HG03378 (cell line): ENCODE results near the gene KLK2.

Source experiments
- ATAC-seq: cut with Tn5 transposase; IDR thresholded peaks from one replicate; pipeline ENCODE4 v1.9.1; 2021; ENCODE audit warnings: mild to moderate bottlenecking, moderate library complexity; ENCODE audit not compliant: unreplicated experiment

The KLK2 gene

DNA sequence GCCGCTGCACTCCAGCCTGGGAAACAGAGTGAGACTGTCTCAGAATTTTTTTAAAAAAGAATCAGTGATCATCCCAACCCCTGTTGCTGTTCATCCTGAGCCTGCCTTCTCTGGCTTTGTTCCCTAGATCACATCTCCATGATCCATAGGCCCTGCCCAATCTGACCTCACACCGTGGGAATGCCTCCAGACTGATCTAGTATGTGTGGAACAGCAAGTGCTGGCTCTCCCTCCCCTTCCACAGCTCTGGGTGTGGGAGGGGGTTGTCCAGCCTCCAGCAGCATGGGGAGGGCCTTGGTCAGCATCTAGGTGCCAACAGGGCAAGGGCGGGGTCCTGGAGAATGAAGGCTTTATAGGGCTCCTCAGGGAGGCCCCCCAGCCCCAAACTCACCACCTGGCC lies at the start of gene KLK2:
TSS of gene KLK2 (plus strand) at position 384 of the 400 bp plus-strand sequence. CDS start 35 bp downstream, outside the sequence.
- ATAC-seq, result no peak

DNA sequence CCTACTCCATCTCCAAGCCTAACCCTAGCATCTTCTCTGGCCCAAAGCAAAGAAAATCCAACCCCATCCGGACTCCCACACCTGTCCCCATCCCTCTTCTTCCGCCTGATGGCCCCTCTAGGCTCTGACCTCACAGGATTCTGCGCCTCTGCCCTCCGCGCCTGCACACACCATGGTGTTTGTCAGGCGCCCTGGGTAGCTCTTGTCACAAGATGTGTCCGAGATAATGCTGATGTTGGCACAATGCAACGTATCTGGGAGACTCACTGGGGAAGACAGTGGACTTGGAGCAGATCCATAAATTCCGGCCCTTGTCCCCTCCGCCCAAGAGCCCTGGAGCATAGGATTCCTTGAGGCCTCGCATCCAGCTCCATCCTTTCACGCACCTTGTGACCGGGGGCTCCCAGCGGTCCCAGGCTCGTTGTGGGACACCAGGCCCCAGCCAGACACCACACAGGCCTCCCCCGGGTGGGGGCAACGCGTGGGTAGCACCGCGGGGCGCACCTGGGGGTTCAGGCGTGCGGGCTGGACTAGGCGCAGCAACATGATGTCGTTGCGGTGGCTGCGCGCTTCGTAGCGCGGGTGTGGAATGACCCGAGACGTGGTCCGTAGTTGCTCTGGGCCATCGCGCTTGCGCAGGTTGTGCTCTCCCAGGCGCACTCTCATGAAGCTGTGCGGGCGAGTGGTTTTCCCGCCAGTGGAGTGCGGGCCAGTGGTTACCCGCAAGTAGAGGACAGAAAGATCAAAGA lies 46.6 kb upstream of the KLK2 start:
- no peak for ATAC-seq

DNA sequence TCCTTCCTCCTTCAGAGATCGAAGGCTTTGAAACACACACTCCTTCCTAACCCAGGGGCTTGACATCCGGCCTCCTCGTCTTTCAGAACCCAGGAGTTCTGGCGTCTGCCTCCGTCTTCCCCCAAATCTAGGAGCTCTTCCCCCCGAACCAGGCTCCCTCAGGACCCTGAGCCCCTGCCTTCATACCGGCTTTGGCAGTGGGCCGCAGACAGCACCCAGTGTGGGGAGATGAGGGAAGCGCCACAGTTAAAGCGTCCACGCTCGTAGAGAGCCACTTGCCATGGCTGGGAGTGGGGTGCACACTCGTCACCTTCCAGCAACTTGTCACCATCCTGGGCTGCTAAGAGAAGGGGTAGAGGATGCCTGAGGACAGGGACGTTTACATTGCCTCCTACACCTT lies 45.8 kb upstream of the KLK2 start:
- ATAC-seq, result no peak

DNA sequence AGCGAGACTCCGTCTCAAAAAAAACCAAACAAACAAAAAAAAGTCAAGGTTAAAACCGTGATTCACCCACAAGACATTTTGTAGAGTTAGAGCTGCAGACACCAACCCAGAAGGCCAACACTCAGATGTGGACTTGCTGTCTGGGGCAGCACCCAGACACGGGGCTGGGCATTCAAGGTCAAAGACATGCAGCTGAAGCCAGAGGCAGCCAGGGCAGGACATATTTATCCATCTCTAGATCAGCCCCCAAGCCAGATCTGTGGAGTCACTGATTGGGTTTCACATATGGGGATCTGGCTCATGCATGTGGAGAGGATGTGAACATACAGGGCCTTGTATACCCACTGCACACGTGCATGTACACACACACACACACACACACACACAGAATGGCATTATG lies 43.4 kb upstream of the KLK2 start:
- ATAC-seq, result no peak

DNA sequence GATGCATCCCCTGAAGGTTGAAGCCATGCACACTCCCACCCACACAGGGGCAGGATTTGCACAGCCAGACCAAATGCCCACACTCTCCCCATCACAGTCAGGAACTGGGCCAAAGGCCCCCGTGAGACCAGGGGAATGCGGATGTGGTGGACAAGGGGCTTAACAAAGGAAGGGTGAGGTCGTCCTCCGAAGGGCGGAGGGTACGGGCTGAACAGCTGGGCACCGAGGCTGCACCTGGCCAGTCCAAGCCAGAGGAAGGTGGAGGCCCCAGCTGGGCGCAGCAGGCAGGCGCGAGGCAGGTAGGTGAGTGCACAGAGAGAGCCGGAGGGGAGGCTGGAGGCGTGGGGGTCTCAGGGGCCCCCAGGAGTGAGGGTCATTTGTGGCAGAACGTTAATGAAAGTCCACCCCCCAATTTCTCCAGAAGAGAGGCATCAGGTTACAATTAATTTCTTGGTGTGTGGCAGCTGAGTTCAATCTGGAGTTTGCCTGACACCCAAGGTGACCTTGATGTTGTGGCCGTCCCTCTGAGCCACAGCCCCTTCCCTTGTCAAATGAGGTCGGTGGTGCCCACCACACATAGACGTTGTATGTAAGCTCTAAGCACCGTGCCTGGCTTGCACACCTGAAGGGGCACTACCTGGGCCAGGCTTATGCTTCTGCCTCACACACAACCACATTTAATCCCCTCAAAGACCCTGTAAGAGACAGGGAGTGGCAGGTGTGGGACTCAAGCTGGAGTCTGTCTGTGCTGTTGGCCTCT lies 42.8 kb upstream of the KLK2 start:
- ATAC-seq, result no peak

DNA sequence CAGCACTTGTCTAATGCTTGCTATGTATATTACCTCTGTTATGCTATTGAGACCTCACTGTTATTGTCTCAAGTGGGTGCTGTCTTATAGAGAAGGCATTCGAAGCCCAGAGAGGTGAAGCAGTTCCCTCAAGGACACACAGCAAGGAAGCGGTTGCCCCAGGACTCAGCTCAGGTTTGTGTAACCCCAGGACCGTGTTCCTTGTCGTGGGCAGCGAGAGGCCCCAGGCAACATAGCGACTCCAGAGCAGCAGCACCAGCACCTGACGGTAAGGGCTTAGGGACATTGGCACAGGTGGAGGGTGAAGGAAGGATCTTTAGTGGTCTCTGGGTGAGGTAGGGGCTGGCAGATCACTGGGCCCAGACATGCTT lies 42.2 kb upstream of the KLK2 start:
- ATAC-seq, result no peak

DNA sequence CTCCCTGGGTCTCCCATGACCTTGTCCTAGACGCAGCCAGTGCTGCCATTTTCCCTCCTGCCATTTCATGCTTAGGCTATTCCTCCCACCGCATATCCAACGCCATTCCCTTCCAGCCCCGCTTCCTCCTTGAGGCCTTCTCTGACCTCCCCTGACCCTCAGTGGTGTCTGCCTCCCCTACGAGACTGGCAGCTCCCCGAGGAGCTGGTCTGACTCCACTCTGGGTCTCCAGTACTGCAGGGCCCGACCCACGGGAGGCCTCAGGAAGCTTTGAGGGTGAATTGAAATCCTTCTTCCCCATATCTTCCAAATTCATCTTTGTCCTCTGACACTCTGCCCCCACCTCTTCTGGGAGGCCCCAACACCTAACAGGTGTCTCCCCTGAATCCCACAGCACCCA lies 40.6 kb upstream of the KLK2 start:
- no peak for ATAC-seq

DNA sequence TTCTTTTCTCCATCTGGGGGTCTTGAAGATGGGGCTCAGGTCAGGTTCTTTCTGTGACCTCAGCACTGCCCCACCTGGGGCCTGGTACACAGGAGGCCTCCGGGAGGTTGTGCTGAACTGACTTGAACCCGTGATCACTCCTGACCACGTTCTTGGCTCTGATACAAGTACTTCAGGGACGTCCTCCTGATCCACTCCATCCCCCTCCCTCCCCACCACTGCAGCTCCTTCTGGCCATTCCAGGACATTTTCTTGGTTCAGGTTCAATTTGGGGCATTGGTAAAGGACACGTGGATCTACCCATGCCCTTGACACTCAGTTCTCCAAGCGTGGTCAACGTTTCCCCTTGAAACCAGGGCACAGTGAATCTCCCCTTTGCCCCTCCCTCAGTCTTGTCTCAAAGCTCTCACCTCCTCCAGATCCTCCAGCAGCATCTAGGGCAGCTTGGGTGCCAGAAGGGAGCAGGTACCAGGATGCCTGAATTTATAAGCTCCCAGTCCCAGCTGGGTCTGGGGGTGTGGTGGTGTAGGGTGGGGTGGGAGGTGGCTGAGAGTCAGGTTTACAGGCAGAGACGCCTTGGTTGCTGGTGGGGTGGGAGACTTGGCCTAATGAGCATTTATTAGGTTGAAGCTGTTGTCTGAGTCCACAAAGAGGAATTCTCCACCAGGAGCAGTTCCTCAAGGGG lies 40.0 kb upstream of the KLK2 start, which contains the start of gene KLK15:
TSS of gene KLK15 (minus strand) at position 458 of the 685 bp plus-strand sequence. CDS start 2,082 bp downstream, outside the sequence.
- no peak for ATAC-seq

DNA sequence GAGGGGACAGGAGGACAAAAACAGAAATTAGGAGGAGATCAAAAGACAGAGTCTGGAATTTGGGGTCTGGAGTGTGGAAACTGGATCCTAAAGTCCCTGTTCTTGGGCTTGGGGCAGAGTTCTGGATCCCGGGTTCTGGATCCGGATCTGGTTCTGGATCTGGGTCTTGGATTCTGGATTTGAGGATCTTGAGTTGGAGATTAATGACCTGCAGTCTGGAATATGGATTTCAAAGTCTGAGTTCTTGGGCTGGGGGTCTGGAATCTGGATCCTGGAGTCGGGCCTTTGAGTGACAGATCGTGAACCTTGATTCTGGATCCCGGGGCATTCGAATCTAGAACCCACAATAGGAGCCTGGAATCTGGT lies 39.5 kb upstream of the KLK2 start:
- no peak for ATAC-seq

DNA sequence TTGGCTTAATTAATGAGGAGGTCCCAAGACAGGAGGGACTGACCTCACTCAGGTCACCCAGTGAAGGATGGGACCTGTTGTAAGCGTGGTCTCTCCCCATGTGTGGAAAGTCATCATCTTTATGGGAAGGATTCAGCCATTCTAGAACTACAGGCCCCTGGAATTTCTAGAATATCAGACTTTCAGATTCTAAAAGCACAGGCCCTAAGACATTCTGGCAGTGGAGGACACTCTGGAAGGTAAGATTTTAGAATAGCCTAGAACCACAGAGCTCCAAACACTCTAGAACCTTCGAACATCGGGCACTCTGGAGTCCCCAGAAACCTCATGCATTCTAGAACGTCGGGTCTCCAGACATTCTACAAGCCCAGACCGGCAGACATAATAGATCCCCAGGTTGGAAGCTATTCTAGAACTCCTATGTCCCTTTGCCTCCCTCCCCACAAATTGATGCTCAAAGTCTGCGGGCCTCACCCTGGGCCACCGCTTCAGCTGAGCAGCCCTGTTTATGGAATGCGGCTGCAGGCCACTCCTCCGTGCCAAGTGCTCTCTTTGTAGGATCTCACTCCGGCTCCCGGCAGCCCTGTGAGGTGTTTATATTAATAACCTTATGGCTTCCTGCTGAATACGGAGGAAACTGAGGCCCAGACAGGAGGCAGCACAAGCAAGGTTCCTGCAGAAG lies 38.0 kb upstream of the KLK2 start:
- no peak for ATAC-seq

DNA sequence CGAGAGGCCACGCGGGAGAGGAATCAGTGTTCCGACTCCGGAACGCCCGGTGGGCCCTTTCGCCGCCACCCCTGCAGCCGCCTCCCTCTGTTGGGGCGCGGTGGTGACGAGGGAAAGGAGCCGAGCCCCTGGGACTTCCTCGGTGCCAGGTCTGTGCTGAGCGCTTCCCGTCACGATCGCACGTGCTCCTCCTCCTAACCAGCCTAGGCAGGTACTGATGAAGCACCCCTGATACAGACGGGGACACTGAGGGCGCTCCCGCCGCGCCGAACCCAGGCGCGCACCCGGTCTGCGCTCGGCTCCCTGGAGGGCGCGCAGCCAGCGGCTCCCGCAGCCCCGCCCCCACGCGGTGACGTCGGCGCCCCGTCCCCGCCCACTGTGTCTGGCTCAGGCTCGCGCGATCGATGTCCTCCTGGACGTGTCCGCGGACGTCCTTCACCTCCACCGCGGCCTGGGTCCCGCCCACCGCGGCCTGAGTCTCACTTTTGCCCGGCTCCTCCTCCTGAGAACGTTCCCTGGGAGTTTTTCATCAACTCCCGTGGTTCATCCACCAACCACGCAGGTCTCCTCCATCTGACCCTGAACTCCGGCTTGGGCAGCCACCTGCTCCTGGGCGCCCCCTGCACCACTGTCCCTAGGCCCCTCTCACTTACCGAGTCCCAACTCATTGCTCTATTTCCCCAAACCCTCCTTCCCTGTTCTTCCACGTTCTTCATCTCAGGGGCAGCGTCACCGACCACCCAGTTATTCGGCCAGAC lies 37.3 kb upstream of the KLK2 start:
- ATAC-seq, result peak; percentile 45

DNA sequence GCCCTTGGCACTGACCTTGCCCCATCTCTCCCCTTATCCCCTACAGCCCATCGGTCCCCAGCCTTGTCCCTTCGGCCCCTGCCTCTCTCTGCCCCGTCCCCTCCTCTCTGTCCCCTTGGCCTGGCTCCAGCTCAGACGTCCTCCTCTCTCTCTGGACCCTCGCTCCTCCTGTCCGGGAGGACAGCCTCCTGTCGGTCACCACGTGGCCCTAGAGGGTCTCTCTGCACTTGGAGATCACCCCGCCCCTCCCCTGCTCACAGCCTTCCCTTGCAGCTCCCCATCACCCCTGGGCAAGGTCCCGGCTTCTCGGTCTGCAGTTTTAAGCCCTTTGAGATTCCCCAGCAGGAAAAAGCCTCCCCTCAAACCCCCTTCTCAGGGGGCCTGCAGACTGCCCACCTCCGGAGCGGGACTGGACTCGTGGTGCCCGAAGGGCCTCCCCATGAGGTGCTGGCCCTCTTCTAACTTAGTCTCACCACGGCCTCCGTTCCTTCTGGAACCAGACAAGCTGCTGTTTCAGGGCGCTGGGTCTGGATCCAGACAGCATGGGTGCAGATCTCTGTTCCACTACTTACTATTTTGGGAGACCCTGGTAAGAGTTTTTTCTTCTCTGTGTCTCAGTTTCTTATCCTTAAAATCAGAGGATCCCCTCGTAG lies 36.6 kb upstream of the KLK2 start:
- no peak for ATAC-seq

DNA sequence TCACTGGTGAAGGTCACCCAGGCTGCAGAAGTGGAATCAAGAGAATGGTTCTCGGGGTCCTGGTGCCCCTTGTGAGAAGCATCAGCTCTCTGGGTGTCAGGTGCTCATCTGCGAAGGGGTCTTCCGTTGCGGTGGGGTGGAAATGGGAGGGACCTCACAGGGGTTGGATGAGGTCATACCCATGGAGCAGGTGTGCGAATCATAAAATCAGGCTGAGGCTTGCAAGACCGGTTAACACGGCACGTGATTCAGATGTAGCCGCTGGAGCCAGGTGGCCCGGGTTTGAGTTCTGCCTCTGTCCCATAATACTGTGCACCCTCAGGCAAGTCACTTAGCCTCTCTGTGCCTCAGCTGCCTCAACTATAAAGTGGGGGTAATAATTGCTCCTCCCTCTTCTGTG lies 35.9 kb upstream of the KLK2 start:
- ATAC-seq, result no peak

DNA sequence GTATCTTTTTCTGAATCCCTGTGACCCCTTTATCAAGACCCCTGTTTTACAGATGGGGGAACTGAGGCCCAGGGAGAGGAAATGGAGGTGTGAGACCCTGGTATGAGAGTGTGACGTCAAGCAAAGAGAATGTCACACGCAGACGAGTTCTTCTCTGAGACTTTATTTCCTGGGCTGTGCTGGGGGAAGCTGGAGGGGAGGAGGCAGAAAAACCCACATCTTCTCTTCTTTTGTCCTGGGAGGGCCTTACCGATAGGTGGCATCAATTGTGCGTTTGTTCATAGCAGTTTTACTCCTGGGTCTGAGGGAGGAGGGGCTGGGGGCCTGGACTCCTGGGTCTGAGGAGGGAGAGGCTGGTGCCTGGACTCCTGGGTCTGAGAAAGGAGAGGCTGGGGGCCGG lies 35.0 kb upstream of the KLK2 start:
- no peak for ATAC-seq

DNA sequence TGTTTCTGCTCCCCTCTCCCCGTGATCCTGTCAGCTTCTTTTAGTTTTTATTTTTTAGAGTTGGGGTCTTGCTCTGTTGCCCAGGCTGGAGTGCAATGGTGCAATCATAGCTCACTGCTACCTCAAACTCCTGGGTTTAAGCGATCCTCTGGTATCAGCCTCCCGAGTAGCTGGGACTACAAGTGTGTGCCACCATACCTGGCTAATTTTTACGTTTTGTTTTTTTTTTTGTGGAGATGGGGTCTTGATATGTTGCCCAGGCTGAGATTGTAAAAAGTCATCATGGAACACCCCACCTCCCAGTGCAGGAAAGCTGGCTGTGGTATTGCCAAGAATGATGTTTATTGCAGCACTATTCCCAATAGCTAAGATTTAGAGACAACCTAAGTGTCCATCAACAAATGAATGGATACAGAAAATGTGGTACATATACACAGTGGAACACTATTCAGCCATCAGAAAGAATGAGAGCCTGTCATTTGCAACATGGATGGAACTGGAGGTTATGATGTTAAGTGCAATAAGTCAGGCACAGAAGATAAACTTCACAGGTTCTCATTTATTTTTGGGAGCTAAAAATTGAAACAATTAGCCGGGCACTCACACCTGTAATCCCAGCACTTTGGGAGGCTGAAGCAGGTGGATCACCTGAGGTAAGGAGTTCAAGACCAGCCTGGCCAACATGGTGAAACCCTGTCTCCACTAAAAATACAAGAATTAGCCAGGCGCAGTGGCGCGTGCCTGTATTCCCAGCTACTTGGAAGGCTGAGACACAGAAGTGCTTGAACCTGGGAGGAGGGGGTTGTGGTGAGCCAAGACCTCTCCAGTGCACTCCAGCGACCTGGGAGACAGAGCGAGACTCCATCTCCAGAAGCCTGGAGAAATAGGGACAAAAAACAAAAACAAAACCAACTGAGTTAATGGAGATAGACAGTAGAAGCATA lies 33.3 kb upstream of the KLK2 start:
- ATAC-seq, result no peak

DNA sequence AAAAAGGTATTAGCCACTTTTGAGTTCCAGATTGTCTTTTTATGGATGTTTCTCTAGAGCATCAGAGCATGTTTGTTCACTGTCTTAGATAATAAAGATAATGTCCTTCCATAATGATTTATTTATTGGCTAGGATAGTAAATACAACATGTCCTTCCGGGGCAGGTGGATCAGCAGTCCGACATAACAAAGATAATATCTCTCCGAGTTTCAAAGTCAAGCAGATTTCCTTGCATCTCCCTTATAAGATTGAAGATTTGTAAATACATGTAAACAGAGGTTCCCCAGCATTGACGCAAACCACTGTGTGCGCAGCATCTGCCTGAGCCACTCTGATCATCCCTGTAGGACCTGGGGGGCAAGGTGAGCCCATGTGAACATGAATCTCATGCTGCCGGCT lies 31.1 kb upstream of the KLK2 start:
- ATAC-seq, result no peak

DNA sequence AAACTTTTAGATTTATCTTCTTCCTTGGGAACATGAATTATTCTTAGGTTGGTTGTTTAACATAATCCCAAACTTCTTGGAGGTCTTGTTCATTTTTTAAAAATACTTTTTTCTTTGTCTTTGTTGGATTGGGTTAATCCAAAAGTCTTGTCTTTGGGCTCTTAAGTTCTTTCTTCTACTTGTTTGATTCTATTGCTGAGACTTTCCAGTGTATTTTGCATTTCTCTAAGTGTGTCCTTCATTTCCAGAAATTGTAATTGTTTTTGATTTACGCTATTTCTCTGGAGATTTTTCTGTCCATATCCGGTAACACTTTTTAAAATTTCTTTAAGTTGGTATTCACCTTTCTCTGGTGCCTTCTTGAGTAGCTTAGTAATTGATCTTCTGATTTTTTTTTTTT lies 30.0 kb upstream of the KLK2 start:
- ATAC-seq, result no peak

DNA sequence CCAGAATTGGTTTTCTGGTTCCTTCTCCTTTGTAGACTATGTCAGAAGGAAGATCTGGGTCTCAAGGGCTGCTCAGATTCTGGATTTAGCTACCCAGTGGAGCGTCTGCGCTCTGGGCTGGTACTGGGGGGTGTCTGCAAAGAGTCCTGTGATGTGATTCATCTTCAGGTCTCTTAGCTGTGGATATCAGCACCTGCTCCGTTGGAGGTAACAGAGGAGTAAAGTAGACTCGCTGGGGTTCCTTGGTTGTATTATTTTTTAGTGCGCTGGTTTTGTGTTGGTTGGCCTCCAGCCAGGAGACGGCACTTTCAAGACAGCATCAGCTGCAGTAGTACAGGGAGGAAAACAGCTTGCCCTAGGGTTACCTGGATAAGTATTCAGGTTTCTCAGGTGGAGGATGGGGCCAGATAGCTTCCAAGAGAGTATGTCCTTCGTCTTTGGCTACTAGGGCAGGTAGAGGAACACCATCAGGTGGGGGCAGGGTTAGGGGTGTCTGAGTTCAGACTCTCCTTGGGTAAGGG lies 29.5 kb upstream of the KLK2 start:
- ATAC-seq, result no peak
